SH-SY5Y (cell line): ENCODE results near the gene ATG13.

Source experiments
- GATA2 ChIP-seq: IDR thresholded peaks from 2 replicates; pipeline ENCODE4 v1.6.1; 2011; ENCODE audit warnings: mild to moderate bottlenecking, low read depth, low read length
- GATA3 ChIP-seq: IDR thresholded peaks from 2 replicates; pipeline ENCODE4 v1.6.1; 2011; ENCODE audit warnings: low read depth, mild to moderate bottlenecking, low read length, moderate library complexity

- TF ChIP-seq GATA3 (no peak), GATA2 (no peak)
These were observed 60.8 kb downstream of the ATG13 start for GRCh38 chr11:46677991-46678740.
